K562 (cell line): ENCODE measurements around the gene NLRP6. TPM values are rescaled to one million over a fixed set of nuclear protein-coding genes. Genes with fewer than 3 reads are reported as not detected.

ENCODE experiments used
- CREM ChIP-seq: IDR thresholded peaks from 2 replicates; pipeline ENCODE4 v1.6.1; 2014; ENCODE audit warnings: antibody characterized with exemption, low read depth
- EHMT2 ChIP-seq: fragments of 450-650 bp; IDR thresholded peaks from 2 replicates; pipeline ENCODE4 v1.6.1; 2018; ENCODE audit warnings: antibody characterized with exemption
- ERF ChIP-seq: fragments of 450-650 bp; formaldehyde crosslinking; IDR thresholded peaks from 2 replicates; pipeline ENCODE4 v1.4.0; 2020; ENCODE audit warnings: mild to moderate bottlenecking, mixed read lengths
- FOXK2 ChIP-seq, 2 experiments: fragments of 450-650 bp; IDR thresholded peaks in 1 of 2; conservative IDR thresholded peaks in 1 of 2; 2 replicates each; pipeline ENCODE4 v1.6.1; 2016; ENCODE audit warnings: low read depth in 2 of 2, mild to moderate bottlenecking in 1 of 2
- HDGF ChIP-seq: fragments of 450-650 bp; IDR thresholded peaks from 2 replicates; pipeline ENCODE4 v1.6.1; 2016
- L3MBTL2 ChIP-seq: fragments of 450-650 bp; IDR thresholded peaks from 2 replicates; pipeline ENCODE4 v1.6.1; 2016; ENCODE audit warnings: mild to moderate bottlenecking, moderate library complexity
- MXI1 ChIP-seq: IDR thresholded peaks from 2 replicates; pipeline ENCODE4 v1.6.1; 2011; ENCODE audit warnings: low read depth, mild to moderate bottlenecking, improper control_type of control experiment, low read length
- PTRF ChIP-seq: fragments of 450-650 bp; IDR thresholded peaks from 2 replicates; pipeline ENCODE4 v1.6.1; 2016; ENCODE audit warnings: mild to moderate bottlenecking, missing genetic modification characterization, missing compliant biosample characterization
- USF1 ChIP-seq: sonication (generic); formaldehyde crosslinking; IDR thresholded peaks from 2 replicates; pipeline ENCODE4 v1.9.0; 2022; ENCODE audit warnings: mild to moderate bottlenecking, missing genetic modification reagents
- ZNF134 ChIP-seq: fragments of 250-450 bp; sonication (Bioruptor Pico); conservative IDR thresholded peaks from 2 replicates; pipeline ENCODE4 v1.4.0; 2020
- ZNF277 ChIP-seq: fragments of 250-450 bp; sonication (Bioruptor Pico); IDR thresholded peaks from 2 replicates; pipeline ENCODE4 v1.8.0; 2022; ENCODE audit warnings: inconsistent platforms, mild to moderate bottlenecking, moderate library complexity, borderline replicate concordance
- ZNF785 ChIP-seq: fragments of 250-450 bp; sonication (Bioruptor Pico); IDR thresholded peaks from 2 replicates; pipeline ENCODE4 v1.4.0; 2020; ENCODE audit warnings: mild to moderate bottlenecking
- ZNF79 ChIP-seq: fragments of 250-450 bp; sonication (Bioruptor Pico); IDR thresholded peaks from 2 replicates; pipeline ENCODE4 v1.4.0; 2020; ENCODE audit warnings: low read depth, mild to moderate bottlenecking, moderate library complexity
- polyA plus RNA-seq, 8 experiments: library from polyadenylated mRNA; depleted of rRNA in 4 of 8; stranded (reverse) in 5 of 8; unstranded in 3 of 8; fragments of >200 nt; fragmentation: Nextera tagmentation in 2 of 8; fragmentation: Illumina TruSeq in 1 of 8; extraction: Ambion mirVana in 2 of 8; extraction: Trizol in 1 of 8; gene quantifications; 2 replicates each; pipeline versions ENCODE4 v1.2.1 to v1.2.3, GENCODE V29; 2011 to 2014; ENCODE audit warnings: inconsistent platforms in 1 of 8, missing spikeins in 1 of 8
- total RNA-seq, 7 experiments: library from RNA; depleted of rRNA in 6 of 7; stranded (reverse); fragments of >200 nt in 6 of 7; fragmentation: Illumina TruSeq in 2 of 7; extraction: Trizol in 2 of 7; gene quantifications; 2 replicates each; pipeline versions ENCODE4 v1.2.1 to v1.2.3, GENCODE V29; 2011 to 2021; ENCODE audit warnings: low replicate concordance in 1 of 7
- TF ChIP-seq, protein P1 (sequence below): fragments of 250-450 bp; sonication (Bioruptor Pico); IDR thresholded peaks from 2 replicates; pipeline ENCODE4 v1.6.1; 2021; ENCODE audit warnings: mild to moderate bottlenecking
- TF ChIP-seq, protein P2 (sequence below), 2 experiments: fragments of 450-650 bp in 1 of 2; sonication (generic) in 1 of 2; formaldehyde crosslinking; conservative IDR thresholded peaks; 2 replicates each; pipeline versions ENCODE4 v1.4.0 to v1.8.1; 2020 to 2022; ENCODE audit warnings: mild to moderate bottlenecking in 1 of 2, missing genetic modification reagents in 1 of 2
- TF ChIP-seq, protein P3 (sequence below), 2 experiments: IDR thresholded peaks; 2 replicates each; pipeline ENCODE4 v1.6.1; 2011; ENCODE audit warnings: borderline replicate concordance in 1 of 2, control low read depth in 1 of 2, low read depth in 1 of 2, low read length in 1 of 2, mild to moderate bottlenecking in 1 of 2, mixed read lengths in 1 of 2, moderate library complexity in 1 of 2; ENCODE audit not compliant: insufficient read depth in 1 of 2, insufficient read length in 1 of 2, poor library complexity in 1 of 2, severe bottlenecking in 1 of 2; ENCODE audit errors: extremely low read depth in 1 of 2

Gene NLRP6
- total and polyA plus RNA-seq, 9 of the 15 experiments (the other 6 are each of a cell fraction or from before 2014, with no cell fraction given): 0.03 to 0.18 (median 0.15) TPM; not detected in 5

- no peak for TF ChIP-seq CREM
- no peak for TF ChIP-seq ERF (CRISPR knock-in tag)
- no peak for TF ChIP-seq ZNF79 (CRISPR knock-in tag)
- no peak for TF ChIP-seq MXI1
- TF ChIP-seq, protein P1, sequence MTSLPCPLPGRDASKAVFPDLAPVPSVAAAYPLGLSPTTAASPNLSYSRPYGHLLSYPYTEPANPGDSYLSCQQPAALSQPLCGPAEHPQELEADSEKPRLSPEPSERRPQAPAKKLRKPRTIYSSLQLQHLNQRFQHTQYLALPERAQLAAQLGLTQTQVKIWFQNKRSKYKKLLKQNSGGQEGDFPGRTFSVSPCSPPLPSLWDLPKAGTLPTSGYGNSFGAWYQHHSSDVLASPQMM: no peak
- TF ChIP-seq, protein P2, sequence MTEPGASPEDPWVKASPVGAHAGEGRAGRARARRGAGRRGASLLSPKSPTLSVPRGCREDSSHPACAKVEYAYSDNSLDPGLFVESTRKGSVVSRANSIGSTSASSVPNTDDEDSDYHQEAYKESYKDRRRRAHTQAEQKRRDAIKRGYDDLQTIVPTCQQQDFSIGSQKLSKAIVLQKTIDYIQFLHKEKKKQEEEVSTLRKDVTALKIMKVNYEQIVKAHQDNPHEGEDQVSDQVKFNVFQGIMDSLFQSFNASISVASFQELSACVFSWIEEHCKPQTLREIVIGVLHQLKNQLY (CRISPR knock-in tag; conservative IDR thresholded peaks at IDR 0.05): no peak
- TF ChIP-seq, protein P3, sequence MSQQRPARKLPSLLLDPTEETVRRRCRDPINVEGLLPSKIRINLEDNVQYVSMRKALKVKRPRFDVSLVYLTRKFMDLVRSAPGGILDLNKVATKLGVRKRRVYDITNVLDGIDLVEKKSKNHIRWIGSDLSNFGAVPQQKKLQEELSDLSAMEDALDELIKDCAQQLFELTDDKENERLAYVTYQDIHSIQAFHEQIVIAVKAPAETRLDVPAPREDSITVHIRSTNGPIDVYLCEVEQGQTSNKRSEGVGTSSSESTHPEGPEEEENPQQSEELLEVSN (IDR thresholded peaks at IDR 0.05; ENCODE audit: borderline replicate concordance in 1 of 2, extremely low read depth in 1 of 2, insufficient read depth in 1 of 2, insufficient read length in 1 of 2, low read depth in 1 of 2, low read length in 1 of 2, poor library complexity in 1 of 2, severe bottlenecking in 1 of 2): peak; percentile 56 to 92
- TF ChIP-seq L3MBTL2: peak; percentile 79; the same call in 1 of the 2 replicates
- no peak for TF ChIP-seq ZNF785 (CRISPR knock-in tag)
- no peak for TF ChIP-seq EHMT2
- TF ChIP-seq USF1 (CRISPR knock-in tag): no peak
- 0 out of 2 replicates have a peak, but pooled peaks have one; percentile 3 for TF ChIP-seq HDGF
- TF ChIP-seq ZNF134: no peak
- TF ChIP-seq FOXK2 (conservative IDR thresholded peaks at IDR 0.05 in 1 of 2, IDR thresholded peaks at IDR 0.05 in 1 of 2; ENCODE audit: low read depth in 2 of 2): no peak
- no peak for TF ChIP-seq PTRF (tag)
- no peak for TF ChIP-seq ZNF277 (CRISPR knock-in tag)
Measured at GRCh38 chr11:267491-267994, 10.7 kb upstream of the NLRP6 start (continued).
